Measurements from ENCODE around the gene LTV1. TPM values are rescaled to one million over a fixed set of nuclear protein-coding genes. Genes with fewer than 3 reads are reported as not detected.
"Not testable (repeated sequence)": the region's sequence is repeated elsewhere in the genome, so short reads cannot be mapped to it uniquely, and the experiment has no call there.

The LTV1 gene
- total RNA-seq, 2 experiments from 2014 or later, result 27.0 to 28.5 TPM

- peaks cover 71% of the 10 kb centered on the region for H3K36me3 Mint-ChIP-seq (ENCODE audit: low read depth)
- no peak overlapping the region for H3K27ac ChIP-seq (ENCODE audit: low read depth in 1 of 2, low read length in 2 of 2)
- no peak for DNase-seq
- CTCF ChIA-PET, result interaction anchor here (1.1 kb wide), 1 partner anchor 269 kb away, joined by 3 read pairs; no protein-coding TSS in a partner anchor
- no peaks in the 10 kb centered on the region for H3K9me3 ChIP-seq (ENCODE audit: control insufficient read depth in 1 of 2, insufficient read depth in 1 of 2, low read length in 2 of 2)
- H3K4me3 ChIP-seq (ENCODE audit: low read length), result no peak overlapping the region
- no peak for ATAC-seq (ENCODE audit: poor library complexity)
- peak overlapping the region; percentile 75 for H3K4me3 Mint-ChIP-seq
- H3K36me3 ChIP-seq (ENCODE audit: insufficient read depth, low read length), result peaks cover 51% of the 10 kb centered on the region
- no peak for TF ChIP-seq CTCF (IDR thresholded peaks at IDR 0.05)
- no peak overlapping the region for H3K27ac Mint-ChIP-seq
- no peaks in the 10 kb centered on the region for H3K27me3 Mint-ChIP-seq
- intact Hi-C loops (cut with DNase I, micrococcal nuclease), result loop anchor here in 1 of 2 experiments (10.0 kb wide), 1 partner anchor 370 kb away; no protein-coding TSS in a partner anchor
- peaks cover 55% of the 10 kb centered on the region for H3K4me1 Mint-ChIP-seq (ENCODE audit: low read depth)
- POLR2A ChIA-PET, result no interaction called here
- H3K27me3 ChIP-seq (ENCODE audit: control insufficient read depth in 1 of 2, insufficient read depth in 2 of 2, low read length in 2 of 2), result no peaks in the 10 kb centered on the region
- H3K4me1 ChIP-seq (ENCODE audit: insufficient read depth, low read length), result peaks cover 23% of the 10 kb centered on the region
- H3K9me3 Mint-ChIP-seq, result no peaks in the 10 kb centered on the region
Observed at GRCh38 chr6:143845033-143845432, 1.9 kb downstream of the LTV1 start.

DNA sequence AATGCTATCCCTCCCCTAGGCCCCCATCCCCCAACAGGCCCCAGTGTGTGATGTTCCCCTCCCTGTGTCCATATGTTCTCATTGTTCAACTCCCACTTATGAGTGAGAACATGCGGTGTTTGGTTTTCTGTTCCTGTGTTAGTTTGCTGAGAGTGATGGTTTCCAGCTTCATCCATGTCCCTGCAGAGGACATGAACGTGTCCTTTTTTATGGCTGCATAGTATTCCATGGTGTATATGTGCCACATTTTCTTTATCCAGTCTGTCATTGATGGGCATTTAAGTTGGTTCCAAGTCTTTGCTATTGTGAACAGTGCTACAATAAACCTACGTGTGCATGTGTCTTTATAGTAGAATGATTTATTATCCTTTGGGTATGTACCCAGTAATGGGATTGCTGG is 8.6 kb downstream of the LTV1 start:
- peaks cover 70% of the 10 kb centered on the region for H3K36me3 ChIP-seq (ENCODE audit: insufficient read depth, low read length)
- H3K27ac Mint-ChIP-seq; H3K27me3 Mint-ChIP-seq; ATAC-seq (ENCODE audit: poor library complexity); H3K27me3 ChIP-seq (ENCODE audit: control insufficient read depth in 1 of 2, insufficient read depth in 2 of 2, low read length in 2 of 2); H3K4me1 ChIP-seq (ENCODE audit: insufficient read depth, low read length); H3K9me3 ChIP-seq (ENCODE audit: control insufficient read depth in 1 of 2, insufficient read depth in 1 of 2, low read length in 2 of 2); POLR2A ChIA-PET; CTCF ChIA-PET; H3K27ac ChIP-seq (ENCODE audit: low read depth in 1 of 2, low read length in 2 of 2); intact Hi-C loops (cut with DNase I, micrococcal nuclease); DNase-seq; H3K4me3 ChIP-seq (ENCODE audit: low read length); H3K4me3 Mint-ChIP-seq; H3K9me3 Mint-ChIP-seq: not testable (repeated sequence)
- H3K4me1 Mint-ChIP-seq (ENCODE audit: low read depth), result peaks cover 56% of the 10 kb centered on the region
- peaks cover 99% of the 10 kb centered on the region for H3K36me3 Mint-ChIP-seq (ENCODE audit: low read depth)

DNA sequence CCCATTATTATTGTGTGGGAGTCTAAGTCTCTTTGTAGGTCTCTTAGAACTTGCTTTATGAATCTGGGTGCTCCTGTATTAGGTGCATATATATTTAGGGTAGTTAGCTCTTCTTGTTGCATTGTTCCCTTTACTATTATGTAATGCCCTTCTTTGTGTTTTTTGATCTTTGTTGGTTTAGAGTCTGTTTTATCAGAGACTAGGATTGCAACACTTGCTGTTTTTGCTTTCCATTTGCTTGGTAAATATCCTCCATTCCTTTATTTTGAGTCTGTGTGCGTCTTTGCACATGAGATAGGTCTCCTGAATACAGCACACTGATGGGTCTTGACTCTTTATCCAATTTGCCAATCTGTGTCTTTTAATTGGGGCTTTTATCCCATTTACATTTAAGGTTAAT is 11.9 kb downstream of the LTV1 start:
- H3K4me3 Mint-ChIP-seq; H3K27me3 Mint-ChIP-seq; POLR2A ChIA-PET; CTCF ChIA-PET; H3K27ac Mint-ChIP-seq; H3K27me3 ChIP-seq (ENCODE audit: control insufficient read depth in 1 of 2, insufficient read depth in 2 of 2, low read length in 2 of 2); ATAC-seq (ENCODE audit: poor library complexity); H3K9me3 ChIP-seq (ENCODE audit: control insufficient read depth in 1 of 2, insufficient read depth in 1 of 2, low read length in 2 of 2); H3K27ac ChIP-seq (ENCODE audit: low read depth in 1 of 2, low read length in 2 of 2); DNase-seq; H3K4me3 ChIP-seq (ENCODE audit: low read length); H3K9me3 Mint-ChIP-seq; intact Hi-C loops (cut with DNase I, micrococcal nuclease); H3K4me1 ChIP-seq (ENCODE audit: insufficient read depth, low read length): not testable (repeated sequence)
- Mint-ChIP-seq H3K36me3 (ENCODE audit: low read depth) (peaks cover 100% of the 10 kb centered on the region), H3K4me1 (ENCODE audit: low read depth) (peaks cover 34% of the 10 kb centered on the region)
- peaks cover 70% of the 10 kb centered on the region for H3K36me3 ChIP-seq (ENCODE audit: insufficient read depth, low read length)

DNA sequence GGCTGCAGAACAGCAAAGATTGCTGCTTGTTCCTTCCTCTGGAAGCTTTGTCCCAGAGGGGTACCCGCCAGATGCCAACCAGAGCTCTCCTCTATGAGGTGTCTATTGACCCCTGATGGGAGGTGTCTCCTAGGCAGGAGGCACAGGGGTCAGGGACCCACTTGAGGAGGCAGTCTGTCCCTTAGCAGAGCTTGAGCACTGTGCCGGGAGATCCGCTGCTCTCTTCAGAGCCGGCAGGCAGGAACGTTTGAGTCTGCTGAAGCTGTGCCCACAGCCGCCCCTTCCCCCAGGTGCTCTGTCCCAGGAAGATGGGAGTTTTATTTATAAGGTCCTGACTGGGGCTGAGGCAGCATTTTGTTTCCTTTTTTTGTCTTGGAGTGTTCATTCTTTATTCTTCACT is 13.6 kb downstream of the LTV1 start:
- H3K27ac ChIP-seq (ENCODE audit: low read depth in 1 of 2, low read length in 2 of 2); intact Hi-C loops (cut with DNase I, micrococcal nuclease); H3K27me3 Mint-ChIP-seq; POLR2A ChIA-PET; H3K4me3 Mint-ChIP-seq; H3K4me1 ChIP-seq (ENCODE audit: insufficient read depth, low read length); H3K27me3 ChIP-seq (ENCODE audit: control insufficient read depth in 1 of 2, insufficient read depth in 2 of 2, low read length in 2 of 2); ATAC-seq (ENCODE audit: poor library complexity); H3K27ac Mint-ChIP-seq; H3K9me3 ChIP-seq (ENCODE audit: control insufficient read depth in 1 of 2, insufficient read depth in 1 of 2, low read length in 2 of 2); H3K4me3 ChIP-seq (ENCODE audit: low read length); H3K9me3 Mint-ChIP-seq; CTCF ChIA-PET; DNase-seq: not testable (repeated sequence)
- Mint-ChIP-seq H3K36me3 (ENCODE audit: low read depth) (peaks cover 98% of the 10 kb centered on the region), H3K4me1 (ENCODE audit: low read depth) (peaks cover 26% of the 10 kb centered on the region)
- peaks cover 71% of the 10 kb centered on the region for H3K36me3 ChIP-seq (ENCODE audit: insufficient read depth, low read length)

Measured in CD4-positive, alpha-beta T cell (primary cell).